Endodermal cell (in vitro differentiated cells): ENCODE data around the gene CDH13. TPM values are rescaled to one million over a fixed set of nuclear protein-coding genes. Genes with fewer than 3 reads are reported as not detected.

ENCODE experiments used
- DNase-seq: peaks from one replicate; pipeline ENCODE4 v3.0.0-alpha.2; 2017
- H3K27ac ChIP-seq: 2 replicates; pipeline ENCODE4 v1.5.1; 2013; ENCODE audit warnings: mild to moderate bottlenecking, low read depth, low read length, moderate library complexity
- H3K27me3 ChIP-seq: 2 replicates; pipeline ENCODE4 v1.6.1; 2013; ENCODE audit warnings: mild to moderate bottlenecking, low read length, moderate library complexity; ENCODE audit not compliant: insufficient read depth, control insufficient read depth, poor library complexity, severe bottlenecking
- H3K36me3 ChIP-seq: 2 replicates; pipeline ENCODE4 v1.7.0; 2013; ENCODE audit warnings: mild to moderate bottlenecking, low read length, moderate library complexity; ENCODE audit not compliant: control insufficient read depth, insufficient read depth
- H3K4me1 ChIP-seq: one replicate; pipeline ENCODE4 v1.7.0; 2013; ENCODE audit warnings: low read length; ENCODE audit not compliant: control insufficient read depth, insufficient read depth
- H3K4me3 ChIP-seq: 2 replicates; pipeline ENCODE4 v1.5.1; 2013; ENCODE audit warnings: mild to moderate bottlenecking, low read length, moderate library complexity
- H3K9ac ChIP-seq: 2 replicates; pipeline ENCODE4 v1.6.1; 2013; ENCODE audit warnings: mild to moderate bottlenecking, low read length, moderate library complexity; ENCODE audit not compliant: poor library complexity, severe bottlenecking; ENCODE audit errors: extremely low read depth
- H3K9me3 ChIP-seq: 2 replicates; pipeline ENCODE4 v1.6.1; 2013; ENCODE audit warnings: mild to moderate bottlenecking, low read length, moderate library complexity; ENCODE audit not compliant: control insufficient read depth
- H3K27ac Mint-ChIP-seq: 2 replicates; pipeline ENCODE4 v1.8.0; 2020; ENCODE audit warnings: mixed read lengths
- H3K27me3 Mint-ChIP-seq: 2 replicates; pipeline ENCODE4 v1.8.0; 2021; ENCODE audit warnings: mild to moderate bottlenecking, mixed read lengths; ENCODE audit not compliant: insufficient read depth
- H3K36me3 Mint-ChIP-seq: 2 replicates; pipeline ENCODE4 v1.8.0; 2020; ENCODE audit warnings: low read depth, mixed read lengths
- H3K4me1 Mint-ChIP-seq: 2 replicates; pipeline ENCODE4 v1.8.0; 2020; ENCODE audit warnings: mixed read lengths
- H3K4me3 Mint-ChIP-seq: 2 replicates; pipeline ENCODE4 v1.8.0; 2020; ENCODE audit warnings: mild to moderate bottlenecking, moderate library complexity, mixed read lengths
- H3K9me3 Mint-ChIP-seq: 2 replicates; pipeline ENCODE4 v1.8.0; 2020; ENCODE audit warnings: mild to moderate bottlenecking, mixed read lengths
- CTCF ChIP-seq: fragments of 200-600 bp; sonication (generic); conservative IDR thresholded peaks from 2 replicates; pipeline ENCODE4 v1.5.0; 2021; ENCODE audit warnings: antibody characterized with exemption, mild to moderate bottlenecking
- WGBS, 2 experiments: methylation state at CpG; one replicate each; pipeline versions ENCODE4 v1.1.5 to v1.1.7; 2013; ENCODE audit warnings: missing lambda C conversion rate in 2 of 2, mixed read lengths in 1 of 2; ENCODE audit not compliant: insufficient coverage in 1 of 2, insufficient read length in 1 of 2; 5-methylcytosine and 5-hydroxymethylcytosine counted together
- total RNA-seq, 2 donors: library from RNA; stranded (reverse); fragmentation: NEBNext Ultra II Directional in 1 of 2; extraction: Animal tissue kit (Norgen Biotek cat#: 25700) in 1 of 2; gene quantifications; 2 replicates in 1 of 2; 3 replicates in 1 of 2; pipeline ENCODE4 v1.2.1, GENCODE V29; 2021

The CDH13 gene
- total RNA-seq, 2 donors from 2014 or later, result 0.86 to 1.8 TPM

GRCh38 chr16:83439412-83439811 lies 812.6 kb downstream of the CDH13 start:
- Histone ChIP-seq H3K4me1 (no peaks in the 10 kb centered on the region), H3K27ac (no peak overlapping the region), H3K27me3 (no peaks in the 10 kb centered on the region), H3K4me3 (no peak overlapping the region), H3K36me3 (no peaks in the 10 kb centered on the region), H3K9me3 (no peaks in the 10 kb centered on the region), H3K9ac (no peak overlapping the region)
- no peak for DNase-seq
- Mint-ChIP-seq H3K4me1 (no peaks in the 10 kb centered on the region), H3K4me3 (no peak overlapping the region), H3K27ac (no peak overlapping the region), H3K9me3 (no peaks in the 10 kb centered on the region), H3K27me3 (peaks cover 8% of the 10 kb centered on the region), H3K36me3 (no peaks in the 10 kb centered on the region)
- WGBS, 2 experiments, result 90 to 96% methylated on average over 5 to 6 of the region's 6 CpGs
- TF ChIP-seq CTCF, result no peak

GRCh38 chr16:83441517-83441916 lies 814.7 kb downstream of the CDH13 start:
- Mint-ChIP-seq H3K4me3 (no peak overlapping the region), H3K27ac (no peak overlapping the region), H3K36me3 (no peaks in the 10 kb centered on the region), H3K9me3 (no peaks in the 10 kb centered on the region), H3K4me1 (peaks cover 4% of the 10 kb centered on the region), H3K27me3 (peaks cover 8% of the 10 kb centered on the region)
- Histone ChIP-seq H3K9me3 (no peaks in the 10 kb centered on the region), H3K27me3 (no peaks in the 10 kb centered on the region), H3K4me3 (no peak overlapping the region), H3K4me1 (no peaks in the 10 kb centered on the region), H3K9ac (no peak overlapping the region), H3K27ac (no peak overlapping the region), H3K36me3 (no peaks in the 10 kb centered on the region)
- DNase-seq, result no peak
- no peak for TF ChIP-seq CTCF
- 49 to 81% methylated on average over 3 to 4 of the region's 4 CpGs for WGBS, 2 experiments

- peaks cover 5% of the 10 kb centered on the region for H3K27me3 Mint-ChIP-seq
- no peaks in the 10 kb centered on the region for H3K36me3 Mint-ChIP-seq
These were observed 817.2 kb downstream of the CDH13 start for GRCh38 chr16:83443972-83444371.

More at GRCh38 chr16:83443972-83444371, 817.2 kb downstream of the CDH13 start:
- H3K27me3 ChIP-seq, result no peaks in the 10 kb centered on the region
- no peak overlapping the region for H3K27ac ChIP-seq
- no peak overlapping the region for H3K4me3 Mint-ChIP-seq
- no peaks in the 10 kb centered on the region for H3K4me1 ChIP-seq
- H3K36me3 ChIP-seq, result no peaks in the 10 kb centered on the region
- no peaks in the 10 kb centered on the region for H3K9me3 Mint-ChIP-seq
- H3K4me1 Mint-ChIP-seq, result peaks cover 4% of the 10 kb centered on the region
- no peaks in the 10 kb centered on the region for H3K9me3 ChIP-seq
- H3K4me3 ChIP-seq, result no peak overlapping the region
- TF ChIP-seq CTCF, result no peak
- 94 to 96% methylated on average over 2 to 3 of the region's 3 CpGs for WGBS, 2 experiments
- H3K9ac ChIP-seq, result no peak overlapping the region
- no peak overlapping the region for H3K27ac Mint-ChIP-seq
- no peak for DNase-seq
